Gastrocnemius medialis (tissue), 4 donors: ENCODE measurements around the gene COA5.

Experiments used
- POLR2A ChIP-seq, 2 donors: fragments of 450-650 bp; IDR thresholded peaks; one replicate each; pipeline ENCODE4 v1.6.1; 2017; ENCODE audit warnings: antibody characterized with exemption in 2 of 2, mild to moderate bottlenecking in 2 of 2, moderate library complexity in 2 of 2
- TF ChIP-seq, protein P1 (sequence below), 5 experiments: fragments of 450-650 bp in 3 of 5; fragments of 200-600 bp in 2 of 5; sonication (generic) in 2 of 5; IDR thresholded peaks in 4 of 5; conservative IDR thresholded peaks in 1 of 5; 1 replicate in 4 of 5; 2 replicates in 1 of 5; pipeline ENCODE4 v1.5.1; 2016 to 2019; ENCODE audit warnings: antibody characterized with exemption in 5 of 5, mild to moderate bottlenecking in 3 of 5, moderate library complexity in 3 of 5

DNA sequence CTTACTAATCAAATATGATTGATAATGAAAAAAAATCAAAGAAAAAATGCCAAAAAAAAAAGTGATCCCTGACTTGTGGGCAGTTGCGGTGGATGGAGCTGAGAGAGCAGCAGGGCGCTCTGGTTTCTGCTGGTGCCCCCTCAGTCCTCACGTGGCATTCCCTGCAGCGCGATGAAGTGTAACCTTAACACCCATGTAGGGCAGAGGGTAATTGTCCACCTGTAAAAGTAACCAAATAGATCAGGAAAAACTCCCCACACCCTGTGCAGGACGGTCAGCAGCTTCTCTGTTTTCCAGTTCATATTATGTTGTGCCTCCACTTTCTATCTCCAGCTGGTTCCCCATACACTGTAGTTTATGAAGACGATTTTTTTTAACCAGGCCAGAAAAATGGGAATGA, 25.0 kb downstream of the COA5 start:
- no peak for TF ChIP-seq POLR2A (IDR thresholded peaks at IDR 0.05)
- TF ChIP-seq, protein P1, sequence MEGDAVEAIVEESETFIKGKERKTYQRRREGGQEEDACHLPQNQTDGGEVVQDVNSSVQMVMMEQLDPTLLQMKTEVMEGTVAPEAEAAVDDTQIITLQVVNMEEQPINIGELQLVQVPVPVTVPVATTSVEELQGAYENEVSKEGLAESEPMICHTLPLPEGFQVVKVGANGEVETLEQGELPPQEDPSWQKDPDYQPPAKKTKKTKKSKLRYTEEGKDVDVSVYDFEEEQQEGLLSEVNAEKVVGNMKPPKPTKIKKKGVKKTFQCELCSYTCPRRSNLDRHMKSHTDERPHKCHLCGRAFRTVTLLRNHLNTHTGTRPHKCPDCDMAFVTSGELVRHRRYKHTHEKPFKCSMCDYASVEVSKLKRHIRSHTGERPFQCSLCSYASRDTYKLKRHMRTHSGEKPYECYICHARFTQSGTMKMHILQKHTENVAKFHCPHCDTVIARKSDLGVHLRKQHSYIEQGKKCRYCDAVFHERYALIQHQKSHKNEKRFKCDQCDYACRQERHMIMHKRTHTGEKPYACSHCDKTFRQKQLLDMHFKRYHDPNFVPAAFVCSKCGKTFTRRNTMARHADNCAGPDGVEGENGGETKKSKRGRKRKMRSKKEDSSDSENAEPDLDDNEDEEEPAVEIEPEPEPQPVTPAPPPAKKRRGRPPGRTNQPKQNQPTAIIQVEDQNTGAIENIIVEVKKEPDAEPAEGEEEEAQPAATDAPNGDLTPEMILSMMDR (IDR thresholded peaks at IDR 0.05 in 4 of 5, conservative IDR thresholded peaks at IDR 0.05 in 1 of 5): no peak
